Endodermal cell (in vitro differentiated cells): ENCODE measurements around the gene VPS50. TPM values are rescaled to one million over a fixed set of nuclear protein-coding genes. Genes with fewer than 3 reads are reported as not detected.

Source experiments
- DNase-seq: peaks from one replicate; pipeline ENCODE4 v3.0.0-alpha.2; 2017
- H3K27ac ChIP-seq: 2 replicates; pipeline ENCODE4 v1.5.1; 2013; ENCODE audit warnings: mild to moderate bottlenecking, low read depth, low read length, moderate library complexity
- H3K27me3 ChIP-seq: 2 replicates; pipeline ENCODE4 v1.6.1; 2013; ENCODE audit warnings: mild to moderate bottlenecking, low read length, moderate library complexity; ENCODE audit not compliant: insufficient read depth, control insufficient read depth, poor library complexity, severe bottlenecking
- H3K36me3 ChIP-seq: 2 replicates; pipeline ENCODE4 v1.7.0; 2013; ENCODE audit warnings: mild to moderate bottlenecking, low read length, moderate library complexity; ENCODE audit not compliant: control insufficient read depth, insufficient read depth
- H3K4me1 ChIP-seq: one replicate; pipeline ENCODE4 v1.7.0; 2013; ENCODE audit warnings: low read length; ENCODE audit not compliant: control insufficient read depth, insufficient read depth
- H3K4me3 ChIP-seq: 2 replicates; pipeline ENCODE4 v1.5.1; 2013; ENCODE audit warnings: mild to moderate bottlenecking, low read length, moderate library complexity
- H3K9ac ChIP-seq: 2 replicates; pipeline ENCODE4 v1.6.1; 2013; ENCODE audit warnings: mild to moderate bottlenecking, low read length, moderate library complexity; ENCODE audit not compliant: poor library complexity, severe bottlenecking; ENCODE audit errors: extremely low read depth
- H3K9me3 ChIP-seq: 2 replicates; pipeline ENCODE4 v1.6.1; 2013; ENCODE audit warnings: mild to moderate bottlenecking, low read length, moderate library complexity; ENCODE audit not compliant: control insufficient read depth
- H3K27ac Mint-ChIP-seq: 2 replicates; pipeline ENCODE4 v1.8.0; 2020; ENCODE audit warnings: mixed read lengths
- H3K27me3 Mint-ChIP-seq: 2 replicates; pipeline ENCODE4 v1.8.0; 2021; ENCODE audit warnings: mild to moderate bottlenecking, mixed read lengths; ENCODE audit not compliant: insufficient read depth
- H3K36me3 Mint-ChIP-seq: 2 replicates; pipeline ENCODE4 v1.8.0; 2020; ENCODE audit warnings: low read depth, mixed read lengths
- H3K4me1 Mint-ChIP-seq: 2 replicates; pipeline ENCODE4 v1.8.0; 2020; ENCODE audit warnings: mixed read lengths
- H3K4me3 Mint-ChIP-seq: 2 replicates; pipeline ENCODE4 v1.8.0; 2020; ENCODE audit warnings: mild to moderate bottlenecking, moderate library complexity, mixed read lengths
- H3K9me3 Mint-ChIP-seq: 2 replicates; pipeline ENCODE4 v1.8.0; 2020; ENCODE audit warnings: mild to moderate bottlenecking, mixed read lengths
- WGBS, 2 experiments: methylation state at CpG; one replicate each; pipeline versions ENCODE4 v1.1.5 to v1.1.7; 2013; ENCODE audit warnings: missing lambda C conversion rate in 2 of 2, mixed read lengths in 1 of 2; ENCODE audit not compliant: insufficient coverage in 1 of 2, insufficient read length in 1 of 2; 5-methylcytosine and 5-hydroxymethylcytosine counted together
- total RNA-seq, 2 donors: library from RNA; stranded (reverse); fragmentation: NEBNext Ultra II Directional in 1 of 2; extraction: Animal tissue kit (Norgen Biotek cat#: 25700) in 1 of 2; gene quantifications; 2 replicates in 1 of 2; 3 replicates in 1 of 2; pipeline ENCODE4 v1.2.1, GENCODE V29; 2021
- TF ChIP-seq, protein P1 (sequence below): fragments of 200-600 bp; sonication (generic); conservative IDR thresholded peaks from 2 replicates; pipeline ENCODE4 v1.5.0; 2021; ENCODE audit warnings: antibody characterized with exemption, mild to moderate bottlenecking

VPS50 gene
- total RNA-seq, 2 donors from 2014 or later = 13.3 to 14.9 TPM

DNA sequence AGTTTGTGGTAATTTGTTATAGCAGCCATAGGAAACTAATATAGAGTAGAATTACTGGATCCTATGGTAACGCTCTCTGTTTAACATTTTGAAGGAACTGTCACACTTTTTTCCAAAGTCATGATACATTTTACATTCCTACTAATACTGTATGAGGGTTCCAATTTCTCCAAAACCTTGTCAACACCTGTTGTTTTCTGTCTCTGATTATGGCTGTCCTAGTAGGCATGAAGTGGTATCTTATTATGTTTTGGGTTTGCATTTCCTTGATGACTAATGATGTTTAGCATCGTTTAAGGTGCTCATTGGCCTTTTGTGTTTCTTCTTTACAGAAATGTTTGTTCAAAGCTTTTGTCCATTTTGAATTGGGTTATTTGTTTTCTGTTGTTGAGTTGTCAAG, 69.6 kb downstream of the VPS50 start:
- DNase-seq = no peak
- no peak overlapping the region for H3K4me3 ChIP-seq
- H3K27ac ChIP-seq = no peak overlapping the region
- peaks cover 2% of the 10 kb centered on the region for H3K36me3 ChIP-seq
- Mint-ChIP-seq H3K27me3 (no peaks in the 10 kb centered on the region), H3K4me3 (no peak overlapping the region), H3K36me3 (peaks cover 5% of the 10 kb centered on the region), H3K27ac (no peak overlapping the region), H3K9me3 (no peaks in the 10 kb centered on the region), H3K4me1 (peaks cover 5% of the 10 kb centered on the region)
- H3K27me3 ChIP-seq = no peaks in the 10 kb centered on the region
- TF ChIP-seq, protein P1, sequence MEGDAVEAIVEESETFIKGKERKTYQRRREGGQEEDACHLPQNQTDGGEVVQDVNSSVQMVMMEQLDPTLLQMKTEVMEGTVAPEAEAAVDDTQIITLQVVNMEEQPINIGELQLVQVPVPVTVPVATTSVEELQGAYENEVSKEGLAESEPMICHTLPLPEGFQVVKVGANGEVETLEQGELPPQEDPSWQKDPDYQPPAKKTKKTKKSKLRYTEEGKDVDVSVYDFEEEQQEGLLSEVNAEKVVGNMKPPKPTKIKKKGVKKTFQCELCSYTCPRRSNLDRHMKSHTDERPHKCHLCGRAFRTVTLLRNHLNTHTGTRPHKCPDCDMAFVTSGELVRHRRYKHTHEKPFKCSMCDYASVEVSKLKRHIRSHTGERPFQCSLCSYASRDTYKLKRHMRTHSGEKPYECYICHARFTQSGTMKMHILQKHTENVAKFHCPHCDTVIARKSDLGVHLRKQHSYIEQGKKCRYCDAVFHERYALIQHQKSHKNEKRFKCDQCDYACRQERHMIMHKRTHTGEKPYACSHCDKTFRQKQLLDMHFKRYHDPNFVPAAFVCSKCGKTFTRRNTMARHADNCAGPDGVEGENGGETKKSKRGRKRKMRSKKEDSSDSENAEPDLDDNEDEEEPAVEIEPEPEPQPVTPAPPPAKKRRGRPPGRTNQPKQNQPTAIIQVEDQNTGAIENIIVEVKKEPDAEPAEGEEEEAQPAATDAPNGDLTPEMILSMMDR = no peak
- no peaks in the 10 kb centered on the region for H3K9me3 ChIP-seq
- H3K9ac ChIP-seq = no peak overlapping the region
- no peaks in the 10 kb centered on the region for H3K4me1 ChIP-seq
- 90% methylated on average over 2 of the region's 2 CpGs; no CpG with 5 or more reads in 1 of the 2 experiments for WGBS, 2 experiments

DNA sequence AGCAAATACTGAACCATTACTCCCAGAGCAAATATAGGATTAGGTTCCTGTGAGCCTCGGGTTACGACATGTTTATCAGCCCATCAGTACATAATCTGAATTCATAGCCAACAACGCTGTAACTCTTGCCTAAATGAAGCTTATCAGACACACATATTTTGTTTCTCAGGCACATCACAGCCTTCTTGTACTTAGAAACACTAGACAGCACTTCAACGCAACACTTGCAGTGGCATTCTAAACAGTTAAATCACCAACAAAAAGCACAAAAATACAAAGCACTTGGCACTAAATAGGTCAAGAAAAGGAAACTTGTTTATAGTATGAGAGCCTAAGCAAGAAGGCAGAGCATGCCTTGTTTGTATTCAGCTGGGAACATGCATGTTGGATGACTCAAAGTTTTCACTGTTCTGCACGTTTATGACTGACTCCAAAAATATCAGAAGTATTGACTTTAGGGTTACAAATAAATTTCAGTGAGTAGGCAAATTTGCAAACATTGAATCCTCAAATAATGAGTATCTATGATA, 75.0 kb downstream of the VPS50 start:
- TF ChIP-seq, protein P1 = no peak
- Mint-ChIP-seq H3K4me3 (no peak overlapping the region), H3K27ac (peak overlapping the region; percentile 48), H3K27me3 (no peaks in the 10 kb centered on the region), H3K9me3 (no peaks in the 10 kb centered on the region), H3K4me1 (peaks cover 15% of the 10 kb centered on the region), H3K36me3 (peaks cover 3% of the 10 kb centered on the region)
- Histone ChIP-seq H3K4me3 (no peak overlapping the region), H3K4me1 (no peaks in the 10 kb centered on the region), H3K36me3 (no peaks in the 10 kb centered on the region), H3K27me3 (no peaks in the 10 kb centered on the region), H3K9me3 (no peaks in the 10 kb centered on the region), H3K27ac (no peak overlapping the region), H3K9ac (no peak overlapping the region)
- DNase-seq = no peak
- 89 to 91% methylated on average over 5 of the region's 5 CpGs for WGBS, 2 experiments

DNA sequence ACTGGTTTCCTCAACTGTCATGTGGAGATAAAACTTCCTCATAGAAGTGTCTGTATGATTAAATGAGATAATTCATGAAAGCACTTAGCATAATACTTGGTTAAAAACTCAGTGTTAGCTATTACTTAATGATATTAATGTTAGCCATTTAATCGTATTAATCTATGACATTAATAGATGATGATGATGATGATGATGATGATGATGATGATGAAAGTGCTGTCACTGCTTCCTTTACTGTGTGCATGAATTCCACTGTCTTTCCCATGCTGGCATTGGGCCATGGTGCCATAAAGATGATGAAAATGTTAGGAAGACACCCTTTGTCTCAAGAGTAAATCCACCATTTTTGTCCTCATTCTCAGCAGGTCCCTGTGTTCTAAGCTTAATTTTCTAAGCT, 75.8 kb downstream of the VPS50 start:
- Histone ChIP-seq H3K9me3 (no peaks in the 10 kb centered on the region), H3K4me1 (no peaks in the 10 kb centered on the region), H3K27ac (no peak overlapping the region), H3K4me3 (no peak overlapping the region), H3K36me3 (no peaks in the 10 kb centered on the region), H3K27me3 (no peaks in the 10 kb centered on the region), H3K9ac (no peak overlapping the region)
- 100% methylated on average over 1 of the region's 1 CpG; no CpG with 5 or more reads in 1 of the 2 experiments for WGBS, 2 experiments
- TF ChIP-seq, protein P1 = no peak
- no peaks in the 10 kb centered on the region for H3K27me3 Mint-ChIP-seq
- no peak overlapping the region for H3K27ac Mint-ChIP-seq
- H3K4me1 Mint-ChIP-seq = peaks cover 15% of the 10 kb centered on the region
- peaks cover 6% of the 10 kb centered on the region for H3K36me3 Mint-ChIP-seq
- H3K9me3 Mint-ChIP-seq = no peaks in the 10 kb centered on the region
- no peak for DNase-seq
- no peak overlapping the region for H3K4me3 Mint-ChIP-seq
